GM18520 (cell line): ENCODE measurements around the gene GMPPA.

Experiments
- ATAC-seq: cut with Tn5 transposase; IDR thresholded peaks from one replicate; pipeline ENCODE4 v1.9.1; 2021; ENCODE audit not compliant: unreplicated experiment

Gene GMPPA

GRCh38 chr2:219501849-219502248, 3.2 kb downstream of the GMPPA start:
- no peak for ATAC-seq

- ATAC-seq: no peak
These were observed 3.9 kb downstream of the GMPPA start for GRCh38 chr2:219502618-219503017.

GRCh38 chr2:219505585-219505984, 6.9 kb downstream of the GMPPA start:
- ATAC-seq: no peak

- ATAC-seq: no peak
These were observed 7.6 kb downstream of the GMPPA start for GRCh38 chr2:219506153-219506801.

- no peak for ATAC-seq
These were observed 8.3 kb downstream of the GMPPA start for GRCh38 chr2:219506802-219507526.

DNA sequence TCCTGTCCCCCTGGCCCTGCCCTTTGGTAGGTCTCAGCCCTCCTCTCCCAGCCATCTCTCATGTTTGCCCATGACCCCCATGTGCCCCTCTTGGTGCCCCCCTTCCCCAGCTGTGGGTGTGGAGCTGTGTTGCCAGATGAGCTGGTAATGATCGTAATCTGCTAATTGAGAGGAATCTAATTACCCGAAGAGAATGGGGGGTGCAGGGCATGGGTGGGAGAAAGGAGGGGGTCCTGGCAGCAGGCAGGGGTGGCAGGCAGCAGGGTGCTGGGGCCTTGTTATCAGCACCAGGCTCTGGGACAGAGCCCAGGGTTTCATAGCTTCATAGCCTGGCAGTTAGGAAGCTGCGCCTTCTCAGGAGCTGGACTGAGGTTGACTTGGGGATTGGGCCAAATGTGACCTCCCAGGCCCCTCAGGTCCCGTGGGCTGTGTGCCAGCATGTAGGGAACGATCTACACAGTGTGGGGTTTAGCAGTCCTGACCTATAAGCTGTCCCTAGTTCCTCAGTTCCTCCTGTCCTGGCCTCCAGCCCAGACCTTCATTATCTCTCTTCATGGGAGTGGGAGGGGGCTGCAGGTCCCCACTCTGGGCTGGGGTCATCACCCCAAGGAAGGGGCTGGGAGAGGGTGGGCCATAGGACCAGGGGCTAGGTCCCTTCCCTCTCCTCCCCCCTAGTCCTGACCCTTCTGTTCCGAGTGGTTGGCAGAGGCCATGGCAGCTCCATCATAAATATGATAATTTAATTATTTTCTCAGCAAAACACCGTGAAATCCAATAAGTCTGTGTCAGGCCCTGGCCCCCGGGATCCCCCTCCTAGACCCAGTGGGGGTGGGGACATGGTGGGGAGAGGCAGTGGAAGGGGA, 9.1 kb downstream of the GMPPA start:
- no peak for ATAC-seq

DNA sequence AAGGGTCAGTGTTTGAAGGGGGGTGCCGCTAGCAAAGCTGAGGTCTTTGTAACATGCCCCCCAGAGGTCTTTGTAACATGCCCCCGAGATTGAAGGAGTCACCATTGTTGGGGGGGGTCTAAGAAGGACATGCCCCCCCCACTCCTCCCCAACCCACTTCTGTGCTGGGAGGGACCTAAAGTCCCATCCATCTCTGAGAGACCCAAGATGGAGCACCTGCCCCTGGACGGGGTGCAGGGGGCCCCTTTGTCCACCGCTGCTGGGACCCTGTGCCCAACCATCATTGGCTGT, 9.7 kb downstream of the GMPPA start:
- ATAC-seq: no peak

DNA sequence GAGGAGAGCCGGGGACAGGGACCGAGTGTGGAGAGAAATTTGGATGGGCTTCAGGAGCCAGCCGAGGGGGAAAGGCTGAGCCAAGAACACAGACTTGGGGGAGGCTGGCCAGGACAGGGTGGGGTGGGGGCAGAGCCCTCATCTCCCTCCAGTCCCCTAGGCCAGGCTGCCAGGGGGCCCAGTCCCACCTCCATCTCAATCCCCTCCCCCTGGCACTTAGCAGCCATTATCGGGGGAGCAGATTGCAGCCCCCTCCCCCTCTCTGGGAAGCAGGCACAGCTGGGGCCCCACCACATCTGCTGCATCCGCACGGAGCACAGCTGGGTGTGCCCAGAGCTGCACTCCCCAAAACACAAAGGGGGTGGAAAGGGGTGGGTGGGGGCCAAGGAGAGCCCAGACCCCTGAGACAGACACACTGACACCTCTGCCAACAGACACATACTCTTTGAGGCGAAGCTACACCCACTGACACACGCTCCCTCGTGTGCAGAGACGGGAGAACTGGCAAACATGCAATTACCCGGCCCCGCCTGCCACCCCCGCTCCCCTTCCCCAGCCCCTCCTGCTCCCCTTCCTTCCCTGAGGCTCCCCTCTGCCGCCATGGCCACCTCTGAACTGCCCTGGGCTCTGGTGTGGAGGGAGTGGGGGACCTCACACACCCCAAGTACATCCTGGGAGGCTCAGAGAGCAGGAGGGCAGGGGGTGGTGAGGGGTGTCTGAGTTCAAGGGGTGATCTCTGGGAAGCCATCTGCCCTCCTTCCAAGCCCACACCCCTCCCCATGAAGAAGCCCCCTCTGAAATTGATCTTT, 10.5 kb downstream of the GMPPA start:
- ATAC-seq: no peak

DNA sequence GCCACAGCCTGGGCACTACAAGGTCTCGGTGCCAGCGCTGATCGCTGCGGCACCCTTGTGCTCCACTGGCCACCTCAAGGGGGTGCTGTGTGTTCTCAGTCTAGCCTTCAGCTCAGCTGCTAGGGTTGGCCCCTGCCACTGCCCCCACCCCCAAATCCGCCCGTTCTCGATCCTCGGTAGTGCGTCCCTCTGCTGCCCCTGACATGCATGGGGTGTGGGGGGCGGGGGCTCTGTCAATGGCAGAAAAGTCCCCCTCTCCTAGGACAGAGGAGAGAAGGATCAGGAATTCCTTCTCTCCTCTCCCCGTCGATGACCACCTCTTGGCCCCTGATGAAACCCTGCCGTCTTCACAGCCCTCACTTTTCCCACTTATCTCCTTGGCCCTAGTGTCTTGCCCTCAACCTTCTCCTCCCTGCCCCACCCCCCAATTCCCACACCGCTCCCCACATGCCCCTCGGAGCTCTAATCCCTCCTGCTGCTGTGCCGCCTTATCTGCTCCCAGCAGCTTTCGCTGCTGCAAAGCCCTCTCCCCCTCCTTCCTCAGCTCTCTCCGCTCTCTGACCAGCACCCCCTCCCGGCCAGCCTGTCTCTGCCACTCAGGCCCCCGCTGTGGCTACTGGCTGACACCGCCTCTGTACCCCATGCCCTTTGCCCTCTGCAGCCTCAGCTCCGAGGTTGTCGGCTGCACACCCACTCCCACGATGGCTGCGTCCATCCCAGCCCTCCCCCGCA, 11.3 kb downstream of the GMPPA start:
- ATAC-seq: no peak

DNA sequence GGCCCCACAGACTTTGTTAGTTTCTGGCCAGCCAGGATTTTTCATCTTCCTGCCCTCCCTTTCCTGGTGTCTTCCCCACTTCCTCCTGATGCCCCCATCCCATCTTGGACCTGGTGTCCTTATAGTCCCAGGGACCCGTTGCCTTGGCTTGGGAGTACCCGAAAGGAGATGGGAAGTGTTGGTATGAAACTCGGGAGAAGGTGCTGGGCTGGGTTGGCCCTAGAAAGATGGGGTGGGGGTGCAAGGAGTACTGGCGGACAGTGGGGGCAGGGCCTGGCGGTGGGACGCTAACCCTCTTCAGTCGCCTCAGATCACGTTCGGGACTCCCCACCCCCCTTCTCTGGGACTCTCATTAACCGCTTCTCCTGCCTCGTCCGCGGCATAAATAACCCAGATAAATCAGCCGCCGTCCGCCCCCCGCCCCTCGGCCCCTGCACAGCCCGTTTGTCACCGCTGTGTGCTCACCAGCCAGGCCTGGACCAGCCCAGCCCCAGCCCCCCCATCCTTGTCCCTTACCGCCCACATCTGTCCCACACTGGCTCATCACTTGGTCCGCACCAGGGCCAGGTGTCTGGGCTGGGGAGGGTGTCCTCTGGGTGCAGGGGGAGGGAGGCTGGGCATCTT, 11.9 kb downstream of the GMPPA start:
- no peak for ATAC-seq

DNA sequence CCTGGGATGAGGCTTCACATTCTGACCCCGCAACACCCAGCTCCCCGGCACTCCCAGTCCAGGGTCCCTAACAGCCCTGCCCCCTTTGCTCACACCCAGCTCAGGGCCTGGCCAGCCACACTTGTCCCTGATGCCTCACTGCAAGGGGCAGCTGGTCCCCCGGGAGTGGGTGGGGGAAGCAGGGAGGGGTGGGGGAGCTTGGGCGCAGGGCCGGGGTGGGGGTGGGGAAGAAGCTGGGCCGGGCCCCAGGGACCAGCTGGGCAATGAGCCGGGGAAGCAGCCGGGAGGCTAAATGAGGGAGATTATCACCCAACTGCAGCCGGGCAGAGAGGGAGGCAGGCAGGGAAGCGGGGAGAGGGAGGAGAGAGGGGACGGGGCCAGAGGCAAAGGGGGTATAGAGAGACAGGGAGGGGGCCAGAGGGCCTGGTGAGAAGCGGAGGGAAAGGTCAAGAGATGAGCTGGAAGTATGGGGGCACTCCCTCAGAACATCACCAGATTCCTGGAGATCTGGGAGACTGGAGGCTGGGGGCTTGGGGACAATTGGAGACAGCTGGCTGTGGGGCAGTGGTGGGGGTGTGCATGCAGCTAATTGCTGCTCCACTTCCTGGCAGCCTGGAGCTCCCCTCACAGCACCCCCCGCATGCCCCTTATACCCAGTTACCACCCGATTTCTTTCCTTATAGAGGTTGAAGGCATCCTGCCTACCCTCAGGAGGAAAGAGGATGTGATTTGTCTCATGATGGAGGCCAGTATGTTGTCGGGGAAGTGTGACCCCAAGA, 13.0 kb downstream of the GMPPA start:
- no peak for ATAC-seq

DNA sequence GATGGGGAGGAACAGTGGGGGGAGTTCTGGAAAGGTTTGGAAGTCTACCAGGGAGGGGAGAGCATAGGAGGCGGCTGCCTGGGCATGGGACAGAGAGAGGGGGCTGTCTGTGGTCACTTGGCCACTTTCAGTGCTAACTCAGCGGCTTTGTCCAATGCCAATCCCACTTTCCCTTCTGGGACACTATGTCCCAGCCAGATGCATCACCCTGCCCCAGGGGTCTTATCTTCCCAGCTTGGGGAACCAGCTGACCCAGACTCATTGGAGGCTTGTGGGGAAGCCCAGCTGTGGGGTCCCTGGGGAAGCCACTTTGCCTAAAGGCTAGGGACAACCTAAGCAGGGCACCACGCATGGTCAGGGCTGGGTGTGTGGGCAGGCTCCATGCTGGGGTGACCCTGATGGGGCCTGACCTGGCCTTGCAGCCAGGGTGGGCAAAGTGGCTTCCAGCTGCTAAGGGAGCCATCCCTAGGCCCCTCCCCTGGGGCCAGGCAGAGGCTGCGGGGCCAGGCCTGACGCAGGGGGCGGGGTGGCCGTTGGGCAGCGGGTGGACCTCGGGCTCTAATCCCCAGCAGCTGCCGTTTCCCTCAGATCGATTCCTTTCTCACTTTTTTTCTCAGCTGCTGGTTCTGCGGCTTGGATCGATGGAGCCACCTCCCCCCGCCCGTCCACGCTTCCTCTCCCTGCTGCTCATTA, 14.0 kb downstream of the GMPPA start:
- no peak for ATAC-seq

DNA sequence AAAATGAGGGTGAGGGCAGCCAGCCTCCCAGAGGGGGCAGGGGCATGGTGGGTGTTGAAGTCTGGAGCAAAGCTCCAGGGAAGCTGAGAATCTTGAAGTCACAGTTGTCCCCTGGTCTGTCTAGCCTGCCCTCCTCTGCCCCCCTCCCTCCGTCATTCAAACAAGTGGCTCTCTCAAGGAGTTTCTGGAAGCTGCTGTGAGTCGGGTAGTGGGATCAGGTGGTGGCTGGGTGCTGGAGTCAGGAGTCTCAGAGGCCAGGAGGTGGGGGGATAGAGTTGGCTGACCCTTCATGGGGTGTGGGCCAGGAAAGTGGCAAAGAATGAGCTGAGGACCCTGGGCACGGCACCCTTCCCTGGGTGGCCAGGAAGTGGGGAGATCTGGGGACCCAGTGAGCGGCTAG, 15.1 kb downstream of the GMPPA start:
- no peak for ATAC-seq

DNA sequence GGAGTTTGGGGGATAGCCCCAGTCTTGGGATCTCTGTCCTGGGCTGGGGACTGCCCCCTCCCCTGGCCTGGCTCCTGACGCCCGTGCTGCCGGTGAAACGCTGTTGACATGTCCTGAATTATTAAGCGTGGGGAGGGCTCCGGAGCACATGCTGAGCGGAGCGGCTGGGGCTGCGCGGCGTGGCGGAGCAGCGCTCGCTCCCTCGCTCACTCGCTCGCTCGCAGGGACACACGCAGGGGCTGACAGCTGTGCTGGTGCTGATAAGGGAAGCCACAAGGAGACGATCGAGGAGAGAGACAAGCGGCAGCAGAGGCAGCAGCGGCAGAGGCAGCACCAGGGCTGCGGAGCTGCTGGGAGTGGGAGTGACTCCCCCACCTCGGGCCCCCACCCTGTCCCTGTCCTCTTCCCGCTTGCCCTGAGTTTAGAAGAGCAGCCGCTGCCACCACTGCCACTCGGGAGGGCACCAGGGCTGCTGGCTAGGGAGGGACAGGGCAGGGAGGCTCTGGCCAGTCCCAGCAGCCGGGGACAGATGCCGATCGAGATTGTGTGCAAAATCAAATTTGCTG, 15.6 kb downstream of the GMPPA start, which contains the start of gene ASIC4:
TSS of gene ASIC4 (plus strand) at position 287 of the 566 bp plus-strand sequence. CDS start at position 530, 243 bp downstream.
- ATAC-seq: no peak

GRCh38 chr2:219514836-219515235, 16.1 kb downstream of the GMPPA start:
- no peak for ATAC-seq

DNA sequence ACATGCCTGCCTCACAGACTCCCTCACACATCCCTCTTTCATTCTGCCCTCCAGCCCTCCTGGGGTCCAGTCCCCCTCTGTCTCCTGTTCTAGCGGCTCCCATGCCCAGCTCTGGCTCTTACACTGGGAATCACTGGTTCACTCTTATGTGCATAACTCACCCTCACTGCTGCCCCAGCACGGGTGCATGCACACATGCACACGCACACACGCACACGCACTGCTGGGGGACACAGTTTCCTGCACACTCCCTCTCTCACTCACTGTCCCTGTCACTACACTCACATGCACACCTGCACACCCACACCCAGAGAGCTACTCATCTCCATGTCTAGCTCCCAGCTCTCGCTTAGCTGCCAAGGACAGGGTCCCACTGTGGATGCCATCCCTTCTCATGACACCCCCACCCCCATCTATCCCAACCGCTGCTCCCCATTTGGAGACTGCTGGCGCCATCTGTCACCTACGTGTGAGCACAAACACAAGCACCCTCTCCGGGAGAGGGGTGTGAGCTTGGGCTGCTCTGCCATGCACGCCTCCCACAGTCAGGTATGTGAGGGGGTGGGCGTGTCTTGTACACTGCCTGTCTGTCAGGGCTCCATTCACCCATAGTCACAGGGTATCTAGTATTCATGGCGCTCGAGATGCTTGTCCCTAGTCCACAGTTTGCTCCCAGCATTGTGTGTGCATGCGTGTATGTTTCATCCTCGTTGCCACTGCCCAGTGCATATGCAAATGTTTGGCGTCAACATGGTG, 17.4 kb downstream of the GMPPA start:
- ATAC-seq: no peak

DNA sequence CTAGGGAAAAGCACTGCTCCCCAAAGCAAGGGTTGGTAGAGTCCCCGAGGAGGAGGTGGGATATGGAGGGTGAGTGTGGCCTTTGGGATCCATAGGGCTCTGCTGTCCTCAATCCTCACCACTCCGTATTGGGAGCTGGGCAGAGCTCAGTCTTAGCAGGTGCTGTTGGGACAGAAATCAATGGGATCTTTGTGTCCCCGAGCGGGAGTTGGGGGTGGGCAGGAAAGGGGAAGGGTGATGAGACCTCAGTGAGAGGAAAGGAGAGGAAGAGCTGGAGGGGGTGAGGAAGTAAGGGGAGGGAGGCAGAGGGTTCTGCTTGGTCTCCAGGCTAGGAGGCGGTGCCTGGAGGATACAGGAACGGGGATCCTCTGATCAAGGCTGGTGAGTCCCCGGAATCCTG, 18.2 kb downstream of the GMPPA start:
- no peak for ATAC-seq
